Measurements from ENCODE around the gene PABPN1.

GRCh38 chr14:23327947-23328744 is 6.9 kb downstream of the PABPN1 start:
- TF ChIP-seq CEBPB (IDR thresholded peaks at IDR 0.05) (no peak), FOXM1 (IDR thresholded peaks at IDR 0.05; ENCODE audit: borderline replicate concordance, low read depth) (no peak), RAD21 (IDR thresholded peaks at IDR 0.05; ENCODE audit: low read depth) (peak; percentile 77), YY1 (IDR thresholded peaks at IDR 0.05; ENCODE audit: low read depth) (no peak), NFIC (IDR thresholded peaks at IDR 0.05) (no peak), MAX (IDR thresholded peaks at IDR 0.05) (no peak), EP300 (IDR thresholded peaks at IDR 0.05; ENCODE audit: borderline replicate concordance) (no peak)
- TF ChIP-seq, protein P1, sequence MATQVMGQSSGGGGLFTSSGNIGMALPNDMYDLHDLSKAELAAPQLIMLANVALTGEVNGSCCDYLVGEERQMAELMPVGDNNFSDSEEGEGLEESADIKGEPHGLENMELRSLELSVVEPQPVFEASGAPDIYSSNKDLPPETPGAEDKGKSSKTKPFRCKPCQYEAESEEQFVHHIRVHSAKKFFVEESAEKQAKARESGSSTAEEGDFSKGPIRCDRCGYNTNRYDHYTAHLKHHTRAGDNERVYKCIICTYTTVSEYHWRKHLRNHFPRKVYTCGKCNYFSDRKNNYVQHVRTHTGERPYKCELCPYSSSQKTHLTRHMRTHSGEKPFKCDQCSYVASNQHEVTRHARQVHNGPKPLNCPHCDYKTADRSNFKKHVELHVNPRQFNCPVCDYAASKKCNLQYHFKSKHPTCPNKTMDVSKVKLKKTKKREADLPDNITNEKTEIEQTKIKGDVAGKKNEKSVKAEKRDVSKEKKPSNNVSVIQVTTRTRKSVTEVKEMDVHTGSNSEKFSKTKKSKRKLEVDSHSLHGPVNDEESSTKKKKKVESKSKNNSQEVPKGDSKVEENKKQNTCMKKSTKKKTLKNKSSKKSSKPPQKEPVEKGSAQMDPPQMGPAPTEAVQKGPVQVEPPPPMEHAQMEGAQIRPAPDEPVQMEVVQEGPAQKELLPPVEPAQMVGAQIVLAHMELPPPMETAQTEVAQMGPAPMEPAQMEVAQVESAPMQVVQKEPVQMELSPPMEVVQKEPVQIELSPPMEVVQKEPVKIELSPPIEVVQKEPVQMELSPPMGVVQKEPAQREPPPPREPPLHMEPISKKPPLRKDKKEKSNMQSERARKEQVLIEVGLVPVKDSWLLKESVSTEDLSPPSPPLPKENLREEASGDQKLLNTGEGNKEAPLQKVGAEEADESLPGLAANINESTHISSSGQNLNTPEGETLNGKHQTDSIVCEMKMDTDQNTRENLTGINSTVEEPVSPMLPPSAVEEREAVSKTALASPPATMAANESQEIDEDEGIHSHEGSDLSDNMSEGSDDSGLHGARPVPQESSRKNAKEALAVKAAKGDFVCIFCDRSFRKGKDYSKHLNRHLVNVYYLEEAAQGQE (IDR thresholded peaks at IDR 0.05; ENCODE audit: low read depth) = no peak

Measured in Ishikawa (cell line).